Measurements from ENCODE around the gene AP2A2.

Gene AP2A2

GRCh38 chr11:1017269-1018005 lies 91.8 kb downstream of the AP2A2 start:
- peak; percentile 14 for DNase-seq

GRCh38 chr11:1018091-1018490 lies 92.4 kb downstream of the AP2A2 start:
- no peak for DNase-seq

GRCh38 chr11:1019321-1019910 lies 93.7 kb downstream of the AP2A2 start:
- DNase-seq, result no peak

- no peak for DNase-seq
These were observed 94.7 kb downstream of the AP2A2 start for GRCh38 chr11:1020211-1020905.

GRCh38 chr11:1022411-1022810 lies 96.7 kb downstream of the AP2A2 start:
- DNase-seq, result no peak

GRCh38 chr11:1022908-1023810 lies 97.5 kb downstream of the AP2A2 start:
- no peak for DNase-seq

GRCh38 chr11:1023811-1024596 lies 98.3 kb downstream of the AP2A2 start:
- DNase-seq, result no peak

GRCh38 chr11:1024597-1025409 lies 99.1 kb downstream of the AP2A2 start:
- no peak for DNase-seq

GRCh38 chr11:1025410-1026162 lies 99.9 kb downstream of the AP2A2 start:
- DNase-seq, result no peak

- no peak for DNase-seq
These were observed 100.4 kb downstream of the AP2A2 start for GRCh38 chr11:1026163-1026450.

- no peak for DNase-seq
These were observed 101.2 kb downstream of the AP2A2 start for GRCh38 chr11:1026641-1027482.

GRCh38 chr11:1027483-1028290 lies 102.0 kb downstream of the AP2A2 start:
- no peak for DNase-seq

GRCh38 chr11:1028291-1028540 lies 102.5 kb downstream of the AP2A2 start:
- no peak for DNase-seq

GRCh38 chr11:1028616-1029015 lies 102.9 kb downstream of the AP2A2 start:
- no peak for DNase-seq

GRCh38 chr11:1029051-1029450 lies 103.4 kb downstream of the AP2A2 start:
- no peak for DNase-seq

GRCh38 chr11:1029654-1030053 lies 104.0 kb downstream of the AP2A2 start:
- no peak for DNase-seq

- no peak for DNase-seq
These were observed 104.4 kb downstream of the AP2A2 start for GRCh38 chr11:1030086-1030485.

GRCh38 chr11:1030556-1030955 lies 104.9 kb downstream of the AP2A2 start:
- DNase-seq, result no peak
